ENCODE measurements around the gene ZNF688. TPM values are rescaled to one million over a fixed set of nuclear protein-coding genes. Genes with fewer than 3 reads are reported as not detected.

The ZNF688 gene
- total RNA-seq, 3 donors from 2014 or later, result 17.0 to 23.0 (median 20.7) TPM

- Histone ChIP-seq H3K4me1 (ENCODE audit: low read depth) (peaks cover 16% of the 10 kb centered on the region), H3K36me3 (ENCODE audit: low read depth) (no peaks in the 10 kb centered on the region), H3K9me3 (no peaks in the 10 kb centered on the region), H3K4me3 (peak overlapping the region; percentile 61)
- ATAC-seq (peak; percentile 6), DNase-seq (peak in 1 of 3 donors; percentile 56)
- intact Hi-C loops (cut with DNase I, micrococcal nuclease), result no loop called here
- TF ChIP-seq, protein P1, sequence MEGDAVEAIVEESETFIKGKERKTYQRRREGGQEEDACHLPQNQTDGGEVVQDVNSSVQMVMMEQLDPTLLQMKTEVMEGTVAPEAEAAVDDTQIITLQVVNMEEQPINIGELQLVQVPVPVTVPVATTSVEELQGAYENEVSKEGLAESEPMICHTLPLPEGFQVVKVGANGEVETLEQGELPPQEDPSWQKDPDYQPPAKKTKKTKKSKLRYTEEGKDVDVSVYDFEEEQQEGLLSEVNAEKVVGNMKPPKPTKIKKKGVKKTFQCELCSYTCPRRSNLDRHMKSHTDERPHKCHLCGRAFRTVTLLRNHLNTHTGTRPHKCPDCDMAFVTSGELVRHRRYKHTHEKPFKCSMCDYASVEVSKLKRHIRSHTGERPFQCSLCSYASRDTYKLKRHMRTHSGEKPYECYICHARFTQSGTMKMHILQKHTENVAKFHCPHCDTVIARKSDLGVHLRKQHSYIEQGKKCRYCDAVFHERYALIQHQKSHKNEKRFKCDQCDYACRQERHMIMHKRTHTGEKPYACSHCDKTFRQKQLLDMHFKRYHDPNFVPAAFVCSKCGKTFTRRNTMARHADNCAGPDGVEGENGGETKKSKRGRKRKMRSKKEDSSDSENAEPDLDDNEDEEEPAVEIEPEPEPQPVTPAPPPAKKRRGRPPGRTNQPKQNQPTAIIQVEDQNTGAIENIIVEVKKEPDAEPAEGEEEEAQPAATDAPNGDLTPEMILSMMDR (IDR thresholded peaks at IDR 0.05), result no peak
These were observed 43.8 kb downstream of the ZNF688 start for GRCh38 chr16:30527635-30528178.

DNA sequence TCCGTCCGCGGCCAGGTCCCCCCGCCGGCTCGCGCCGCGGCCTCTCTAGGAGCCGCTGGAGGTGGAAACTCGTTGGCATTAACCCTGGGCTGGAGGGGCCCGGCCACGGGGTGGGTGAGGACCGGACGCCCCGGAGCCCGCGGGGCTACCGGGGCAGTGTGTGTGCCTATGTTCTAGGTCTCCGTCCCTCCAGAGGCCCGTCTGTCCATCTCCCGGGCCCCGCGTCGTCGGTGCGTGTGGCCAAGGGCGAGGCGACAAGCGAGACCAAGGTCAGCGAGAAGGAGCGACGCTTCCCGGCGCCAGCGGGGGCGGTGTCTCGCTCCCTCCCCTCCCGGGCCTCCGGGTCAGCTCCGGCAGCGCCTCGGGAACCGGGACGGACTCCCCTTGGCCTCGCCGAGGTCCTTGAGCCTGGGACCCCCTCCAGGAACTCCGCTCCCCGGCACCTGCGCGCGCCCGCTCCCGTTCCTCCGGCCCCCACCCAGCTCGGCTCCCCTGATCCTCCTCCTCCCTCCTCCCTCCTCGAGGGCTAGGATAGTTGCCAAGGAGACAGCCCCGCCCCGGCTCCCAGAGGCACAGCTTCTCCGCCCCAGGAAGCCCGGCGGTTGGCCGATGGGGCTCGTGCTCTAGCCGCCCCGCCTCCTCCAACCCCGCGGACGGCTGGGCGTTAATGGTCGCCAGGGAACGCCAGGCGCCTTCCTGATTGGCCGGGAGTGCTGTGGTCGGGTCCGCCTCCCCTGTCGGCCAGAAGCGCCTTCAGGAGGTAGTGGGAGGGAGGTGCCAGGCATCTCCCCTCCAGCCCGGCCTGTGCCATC lies 44.5 kb downstream of the ZNF688 start:
- TF ChIP-seq, protein P1 (IDR thresholded peaks at IDR 0.05), result peak; percentile 8
- peak; percentile 92 for ATAC-seq
- no peaks in the 10 kb centered on the region for H3K36me3 ChIP-seq (ENCODE audit: low read depth)
- DNase-seq, result peak; percentile 99
- H3K9me3 ChIP-seq, result no peaks in the 10 kb centered on the region
- peak overlapping the region; percentile 61 for H3K4me3 ChIP-seq
- H3K4me1 ChIP-seq (ENCODE audit: low read depth), result peaks cover 16% of the 10 kb centered on the region
- intact Hi-C loops (cut with DNase I, micrococcal nuclease), result no loop called here

DNA sequence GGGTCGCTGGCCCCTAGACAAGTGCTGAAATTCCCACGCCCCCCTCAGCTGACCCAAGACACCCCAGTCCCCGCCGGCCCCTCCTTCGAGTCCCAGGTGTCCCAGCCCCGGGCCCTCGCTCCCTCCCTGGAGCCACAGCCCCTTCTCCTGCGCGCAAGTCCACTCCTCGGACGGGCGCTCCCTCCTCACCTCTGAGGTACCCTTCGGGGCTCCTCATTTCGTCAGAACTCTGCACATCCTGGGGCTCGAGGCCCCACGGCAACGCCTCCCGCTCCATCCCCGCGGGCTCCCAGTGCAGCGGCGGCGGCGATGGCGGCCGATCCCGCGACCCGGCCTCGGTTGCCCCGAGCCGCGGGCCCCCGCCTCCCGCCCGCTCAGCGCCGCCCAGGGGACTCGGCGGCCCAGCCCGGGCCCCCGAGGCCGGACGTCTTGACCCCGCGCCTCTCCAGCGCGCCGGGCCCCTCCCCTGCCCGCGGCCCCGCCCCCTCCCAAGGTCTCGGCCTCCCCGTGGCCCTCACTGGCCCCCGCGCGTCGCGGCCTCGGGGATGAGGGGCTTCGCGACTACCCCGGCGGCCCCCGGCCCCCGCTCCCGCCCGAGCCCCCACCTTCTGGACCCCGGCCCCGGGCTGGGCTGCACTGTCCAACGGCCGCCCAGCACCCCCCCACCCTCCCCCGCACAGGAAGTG lies 45.2 kb downstream of the ZNF688 start, which contains the start of gene ZNF768:
ZNF768 (minus strand) TSS at position 430 of the 686 bp plus-strand sequence; CDS start at position 277, 153 bp downstream.
- intact Hi-C loops (cut with DNase I, micrococcal nuclease), result no loop called here
- ATAC-seq, result peak; percentile 49

GRCh38 chr16:30525844-30526136 lies 45.7 kb downstream of the ZNF688 start:
- no peak for DNase-seq
- peaks cover 16% of the 10 kb centered on the region for H3K4me1 ChIP-seq (ENCODE audit: low read depth)
- ATAC-seq, result no peak
- intact Hi-C loops (cut with DNase I, micrococcal nuclease), result no loop called here
- TF ChIP-seq, protein P1 (IDR thresholded peaks at IDR 0.05), result no peak
- peak overlapping the region; percentile 61 for H3K4me3 ChIP-seq
- H3K9me3 ChIP-seq, result no peaks in the 10 kb centered on the region
- no peaks in the 10 kb centered on the region for H3K36me3 ChIP-seq (ENCODE audit: low read depth)

More for the DNA sequence above, 45.2 kb downstream of the ZNF688 start, which contains the start of gene ZNF768:
- Histone ChIP-seq H3K36me3 (ENCODE audit: low read depth) (no peaks in the 10 kb centered on the region), H3K9me3 (no peaks in the 10 kb centered on the region), H3K4me1 (ENCODE audit: low read depth) (peaks cover 16% of the 10 kb centered on the region), H3K4me3 (peak within 1 kb of the TSS; percentile 61)
- TF ChIP-seq, protein P1 (IDR thresholded peaks at IDR 0.05), result no peak
- DNase-seq, result peak; percentile 64 to 81 (median 74)

DNA sequence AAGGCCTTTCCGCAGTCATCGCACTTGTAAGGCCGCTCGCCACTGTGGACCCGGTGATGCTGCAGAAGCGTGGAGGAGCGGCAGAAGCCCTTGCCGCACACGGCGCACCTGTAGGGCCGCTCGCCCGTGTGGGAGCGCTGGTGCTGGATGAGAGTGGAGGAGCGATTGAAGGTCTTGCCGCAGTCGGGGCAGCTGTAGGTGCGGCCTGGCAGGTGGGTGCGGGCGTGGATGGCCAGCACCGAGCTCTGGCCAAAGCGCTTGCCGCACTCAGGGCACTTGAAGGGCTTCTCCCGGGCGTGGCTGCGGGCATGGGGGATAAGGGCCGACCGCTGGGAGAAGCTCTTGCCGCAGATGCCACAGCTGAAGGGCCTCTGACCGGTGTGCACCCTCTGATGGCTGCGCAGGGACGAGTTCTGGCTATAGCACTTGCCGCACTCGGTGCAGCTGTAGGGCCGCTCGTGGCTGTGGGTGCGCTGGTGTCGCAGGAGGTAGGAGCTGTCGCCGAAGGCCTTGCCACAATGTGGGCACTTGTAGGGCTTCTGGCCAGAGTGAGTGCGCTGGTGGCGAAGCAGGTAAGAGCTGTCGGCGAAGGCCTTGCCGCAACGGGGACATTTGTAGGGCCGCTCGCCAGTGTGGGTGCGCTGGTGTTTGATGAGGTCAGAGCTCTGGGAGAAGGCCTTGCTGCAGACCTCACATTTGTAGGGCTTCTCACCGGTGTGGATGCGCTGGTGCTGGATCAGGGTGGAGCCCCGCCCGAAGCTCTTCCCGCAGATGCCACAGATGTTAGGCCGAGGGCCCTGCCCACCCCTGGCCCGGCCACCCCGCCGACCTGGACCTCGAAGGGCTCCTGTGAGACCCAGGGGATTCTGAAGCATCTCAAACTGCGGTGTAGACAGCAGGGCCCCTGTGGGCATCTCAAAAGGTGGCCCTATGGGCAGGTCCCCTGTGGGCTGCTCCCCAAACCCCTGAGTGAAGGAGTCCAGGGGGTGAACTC lies 46.6 kb downstream of the ZNF688 start:
- no peaks in the 10 kb centered on the region for H3K36me3 ChIP-seq (ENCODE audit: low read depth)
- H3K4me3 ChIP-seq, result no peak overlapping the region
- peaks cover 16% of the 10 kb centered on the region for H3K4me1 ChIP-seq (ENCODE audit: low read depth)
- intact Hi-C loops (cut with DNase I, micrococcal nuclease), result no loop called here
- no peak for ATAC-seq
- peak in 2 of 3 donors; percentile 52 to 62 for DNase-seq
- H3K9me3 ChIP-seq, result no peaks in the 10 kb centered on the region
- TF ChIP-seq, protein P1 (IDR thresholded peaks at IDR 0.05), result no peak

All from mucosa of descending colon (tissue), 3 donors.